RWPE2 (cell line): ENCODE measurements around the gene MEF2A.

Experiments used
- ATAC-seq: fragments of 200-7000 bp; cut with Tn5 transposase; 3 replicates; pipeline ENCODE4 v1.9.1; 2021; ENCODE audit warnings: low read depth
- DNase-seq: peaks from one replicate; pipeline ENCODE4 v3.0.0-alpha.2; 2020; ENCODE audit warnings: low spot score
- H3K27ac ChIP-seq: fragments of 450-650 bp; 2 replicates; pipeline ENCODE4 v1.5.1; 2017; ENCODE audit warnings: mild to moderate bottlenecking; ENCODE audit not compliant: poor library complexity, severe bottlenecking
- H3K27me3 ChIP-seq: fragments of 250-450 bp; sonication (Bioruptor Pico); 2 replicates; pipeline ENCODE4 v1.5.1; 2021; ENCODE audit warnings: mild to moderate bottlenecking, moderate library complexity; ENCODE audit not compliant: insufficient read depth, poor library complexity, severe bottlenecking
- H3K36me3 ChIP-seq: fragments of 250-450 bp; sonication (Bioruptor Pico); 2 replicates; pipeline ENCODE4 v1.5.1; 2020; ENCODE audit warnings: low read depth, mild to moderate bottlenecking, moderate library complexity
- H3K4me1 ChIP-seq: fragments of 250-450 bp; sonication (Bioruptor Pico); 2 replicates; pipeline ENCODE4 v1.5.1; 2021; ENCODE audit warnings: mild to moderate bottlenecking, moderate library complexity; ENCODE audit not compliant: insufficient read depth, poor library complexity, severe bottlenecking
- H3K4me3 ChIP-seq: fragments of 250-450 bp; sonication (Bioruptor Pico); 2 replicates; pipeline ENCODE4 v1.5.1; 2021; ENCODE audit warnings: mild to moderate bottlenecking, moderate library complexity; ENCODE audit not compliant: severe bottlenecking
- H3K9me3 ChIP-seq: fragments of 250-450 bp; sonication (Bioruptor Pico); 2 replicates; pipeline ENCODE4 v1.5.1; 2021; ENCODE audit warnings: mild to moderate bottlenecking, moderate library complexity; ENCODE audit not compliant: severe bottlenecking
- TF ChIP-seq, protein P1 (sequence below): fragments of 450-650 bp; IDR thresholded peaks from one replicate; pipeline ENCODE4 v1.5.1; 2017; ENCODE audit warnings: mild to moderate bottlenecking, moderate library complexity; ENCODE audit not compliant: poor library complexity, severe bottlenecking

Gene MEF2A

DNA sequence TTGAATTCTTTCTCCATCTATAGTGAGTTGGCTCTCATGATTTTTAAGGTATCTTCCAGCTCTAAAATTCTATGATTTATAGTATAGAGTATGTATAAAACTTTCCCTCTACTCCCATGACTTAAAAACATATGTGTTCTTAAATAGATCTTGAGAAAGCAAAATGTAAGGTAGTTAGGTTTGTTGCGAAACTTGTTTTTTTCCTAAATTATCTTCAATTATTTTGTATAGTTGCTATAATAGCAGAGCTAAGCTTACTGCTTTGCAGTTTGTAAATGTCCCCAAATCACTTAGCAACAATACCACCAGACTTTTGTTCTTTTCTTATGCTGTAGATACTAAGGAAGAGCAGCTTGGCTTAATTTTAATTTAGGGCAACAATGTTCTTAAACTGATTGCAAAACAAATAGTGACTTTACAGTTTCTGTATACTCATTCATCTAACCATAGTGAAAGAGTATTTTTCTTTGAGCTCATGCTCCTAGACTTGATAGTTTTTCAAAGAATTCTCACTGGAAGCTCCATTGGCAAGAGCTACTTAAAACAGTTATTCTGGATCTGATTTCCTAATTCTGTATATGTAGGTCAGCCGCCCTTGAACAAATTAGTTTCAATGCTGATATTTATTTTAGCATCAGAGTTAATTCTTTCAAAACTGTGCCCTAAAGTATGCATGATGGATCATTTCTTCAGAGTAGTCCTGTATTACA lies 106.3 kb downstream of the MEF2A start:
- no peak overlapping the region for H3K4me3 ChIP-seq
- H3K27me3 ChIP-seq = no peaks in the 10 kb centered on the region
- peaks cover 50% of the 10 kb centered on the region for H3K36me3 ChIP-seq
- TF ChIP-seq, protein P1, sequence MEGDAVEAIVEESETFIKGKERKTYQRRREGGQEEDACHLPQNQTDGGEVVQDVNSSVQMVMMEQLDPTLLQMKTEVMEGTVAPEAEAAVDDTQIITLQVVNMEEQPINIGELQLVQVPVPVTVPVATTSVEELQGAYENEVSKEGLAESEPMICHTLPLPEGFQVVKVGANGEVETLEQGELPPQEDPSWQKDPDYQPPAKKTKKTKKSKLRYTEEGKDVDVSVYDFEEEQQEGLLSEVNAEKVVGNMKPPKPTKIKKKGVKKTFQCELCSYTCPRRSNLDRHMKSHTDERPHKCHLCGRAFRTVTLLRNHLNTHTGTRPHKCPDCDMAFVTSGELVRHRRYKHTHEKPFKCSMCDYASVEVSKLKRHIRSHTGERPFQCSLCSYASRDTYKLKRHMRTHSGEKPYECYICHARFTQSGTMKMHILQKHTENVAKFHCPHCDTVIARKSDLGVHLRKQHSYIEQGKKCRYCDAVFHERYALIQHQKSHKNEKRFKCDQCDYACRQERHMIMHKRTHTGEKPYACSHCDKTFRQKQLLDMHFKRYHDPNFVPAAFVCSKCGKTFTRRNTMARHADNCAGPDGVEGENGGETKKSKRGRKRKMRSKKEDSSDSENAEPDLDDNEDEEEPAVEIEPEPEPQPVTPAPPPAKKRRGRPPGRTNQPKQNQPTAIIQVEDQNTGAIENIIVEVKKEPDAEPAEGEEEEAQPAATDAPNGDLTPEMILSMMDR = no peak
- no peaks in the 10 kb centered on the region for H3K9me3 ChIP-seq
- ATAC-seq = no peak
- H3K27ac ChIP-seq = no peak overlapping the region
- no peak for DNase-seq
- no peaks in the 10 kb centered on the region for H3K4me1 ChIP-seq

DNA sequence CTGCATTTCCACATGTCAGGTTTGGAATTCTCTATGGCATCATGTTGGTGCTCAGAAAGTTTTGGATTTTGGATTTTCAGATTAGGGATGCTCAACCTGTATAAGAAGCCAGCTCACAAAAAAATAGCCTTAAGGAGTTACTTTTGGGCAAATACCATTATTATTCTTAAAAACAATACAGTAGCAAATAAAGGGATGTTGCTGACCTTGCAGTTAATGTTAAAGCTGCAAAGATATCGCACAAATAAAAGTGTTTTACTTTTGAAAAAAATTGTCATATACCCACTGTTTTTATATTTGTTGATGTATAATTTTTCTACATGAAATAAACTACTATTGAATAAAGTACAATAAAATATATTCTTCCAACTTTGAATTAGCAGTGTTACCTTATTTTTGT lies 107.3 kb downstream of the MEF2A start:
- ATAC-seq = no peak
- DNase-seq = no peak
- H3K36me3 ChIP-seq = peaks cover 58% of the 10 kb centered on the region
- TF ChIP-seq, protein P1 = no peak
- no peaks in the 10 kb centered on the region for H3K9me3 ChIP-seq
- H3K27ac ChIP-seq = no peak overlapping the region
- no peaks in the 10 kb centered on the region for H3K27me3 ChIP-seq
- no peak overlapping the region for H3K4me3 ChIP-seq
- H3K4me1 ChIP-seq = no peaks in the 10 kb centered on the region

DNA sequence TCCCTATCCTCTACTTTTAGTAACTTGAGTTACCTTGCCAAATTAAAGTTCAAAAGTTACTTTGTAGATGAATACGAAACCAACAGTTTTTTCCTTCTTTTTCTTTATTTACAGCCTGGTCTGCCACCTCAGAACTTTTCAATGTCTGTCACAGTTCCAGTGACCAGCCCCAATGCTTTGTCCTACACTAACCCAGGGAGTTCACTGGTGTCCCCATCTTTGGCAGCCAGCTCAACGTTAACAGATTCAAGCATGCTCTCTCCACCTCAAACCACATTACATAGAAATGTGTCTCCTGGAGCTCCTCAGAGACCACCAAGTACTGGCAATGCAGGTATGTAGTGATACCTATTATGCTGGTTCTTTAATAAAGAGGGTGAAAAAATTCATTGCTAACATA lies 108.5 kb downstream of the MEF2A start:
- no peak for ATAC-seq
- DNase-seq = no peak
- TF ChIP-seq, protein P1 = no peak
- Histone ChIP-seq H3K27me3 (no peaks in the 10 kb centered on the region), H3K27ac (no peak overlapping the region), H3K36me3 (peaks cover 70% of the 10 kb centered on the region), H3K4me1 (no peaks in the 10 kb centered on the region), H3K4me3 (no peak overlapping the region), H3K9me3 (no peaks in the 10 kb centered on the region)

DNA sequence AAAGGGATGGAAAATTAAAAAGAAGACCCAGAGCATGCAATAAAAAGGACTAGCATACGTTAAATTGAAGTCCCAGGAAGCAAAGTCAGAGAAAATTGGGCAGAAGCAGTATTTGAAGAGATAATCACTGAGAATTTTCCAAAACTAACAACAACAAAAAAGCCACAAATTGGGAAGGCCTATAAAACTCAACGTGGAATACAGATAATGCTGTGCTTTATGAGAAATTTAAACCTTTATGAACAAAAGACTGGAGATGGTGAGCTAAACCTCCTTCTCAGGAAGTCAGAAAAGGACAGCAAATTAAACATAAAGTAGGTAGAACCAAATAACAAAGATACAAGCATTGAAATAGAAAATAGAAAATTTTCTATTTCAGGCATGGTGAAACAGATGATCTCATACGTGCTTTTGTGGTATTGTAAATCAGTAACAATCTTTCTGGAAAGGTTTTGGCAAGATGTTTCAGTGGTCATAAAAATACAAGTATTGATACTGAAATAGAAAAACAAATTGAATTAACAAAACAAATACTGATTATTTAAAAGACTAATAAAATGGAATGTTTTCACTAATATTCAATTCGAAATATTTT lies 111.9 kb downstream of the MEF2A start:
- H3K9me3 ChIP-seq = no peaks in the 10 kb centered on the region
- ATAC-seq = no peak
- DNase-seq = no peak
- no peak overlapping the region for H3K27ac ChIP-seq
- H3K4me1 ChIP-seq = peaks cover 10% of the 10 kb centered on the region
- H3K4me3 ChIP-seq = no peak overlapping the region
- TF ChIP-seq, protein P1 = no peak
- H3K27me3 ChIP-seq = no peaks in the 10 kb centered on the region
- peaks cover 59% of the 10 kb centered on the region for H3K36me3 ChIP-seq

DNA sequence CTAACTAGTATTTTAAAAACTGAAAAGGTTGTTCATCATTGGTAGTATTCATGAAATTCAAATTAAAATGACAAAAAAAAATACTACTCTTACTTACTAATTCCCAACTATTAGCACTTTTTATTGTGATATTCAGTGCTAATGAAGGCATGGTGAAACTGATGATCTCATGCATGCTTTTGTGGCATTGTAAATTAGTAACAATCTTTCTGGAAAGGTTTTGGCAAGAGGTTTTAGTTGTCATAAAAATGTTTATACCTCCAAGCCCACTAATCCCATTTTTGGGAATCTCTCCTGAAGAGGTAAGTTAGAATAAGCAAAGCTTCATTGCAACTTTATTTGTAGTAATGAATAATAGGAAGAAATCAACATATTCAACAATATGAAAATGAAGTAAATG lies 114.5 kb downstream of the MEF2A start:
- no peak overlapping the region for H3K27ac ChIP-seq
- no peak for DNase-seq
- no peaks in the 10 kb centered on the region for H3K27me3 ChIP-seq
- peaks cover 17% of the 10 kb centered on the region for H3K4me1 ChIP-seq
- no peak for ATAC-seq
- H3K4me3 ChIP-seq = no peak overlapping the region
- no peaks in the 10 kb centered on the region for H3K9me3 ChIP-seq
- H3K36me3 ChIP-seq = peaks cover 44% of the 10 kb centered on the region
- TF ChIP-seq, protein P1 = no peak
